ENCODE data around the gene SMYD1.

DNA sequence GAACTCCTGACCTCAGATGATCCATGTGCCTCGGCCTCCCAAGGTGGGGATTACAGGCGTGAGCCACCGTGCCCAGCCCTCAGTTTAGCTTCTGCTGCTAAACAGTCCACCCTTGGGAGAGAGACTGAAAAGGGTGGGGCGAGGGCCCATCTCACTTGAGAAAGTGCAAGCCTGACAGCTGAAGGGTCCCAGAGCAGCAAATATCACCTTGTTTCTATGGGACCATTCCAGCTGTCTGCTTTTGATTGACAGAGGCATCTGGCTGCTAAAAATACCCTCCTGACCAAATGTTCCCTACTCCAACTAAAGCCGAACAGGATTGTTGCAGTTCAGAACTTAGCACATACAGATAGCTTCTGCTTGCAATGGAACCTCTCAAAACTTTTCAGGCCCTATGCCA lies 436 bp upstream of the SMYD1 start:
- TF ChIP-seq CTCF (IDR thresholded peaks at IDR 0.05) (no peak), POLR2AphosphoS5 (IDR thresholded peaks at IDR 0.05) (no peak), EP300 (IDR thresholded peaks at IDR 0.05) (no peak), POLR2A (IDR thresholded peaks at IDR 0.05) (no peak)

All from stomach (tissue), 4 donors.